HG02798 (cell line): Measurements from ENCODE around the gene ANTKMT.
A peak's percentile ranks its signal among the peaks of the same experiment; 100 is the strongest.

Source experiments
- ATAC-seq: cut with Tn5 transposase; IDR thresholded peaks from one replicate; pipeline ENCODE4 v1.9.1; 2021; ENCODE audit warnings: mild to moderate bottlenecking; ENCODE audit not compliant: unreplicated experiment, poor library complexity

Gene ANTKMT

DNA sequence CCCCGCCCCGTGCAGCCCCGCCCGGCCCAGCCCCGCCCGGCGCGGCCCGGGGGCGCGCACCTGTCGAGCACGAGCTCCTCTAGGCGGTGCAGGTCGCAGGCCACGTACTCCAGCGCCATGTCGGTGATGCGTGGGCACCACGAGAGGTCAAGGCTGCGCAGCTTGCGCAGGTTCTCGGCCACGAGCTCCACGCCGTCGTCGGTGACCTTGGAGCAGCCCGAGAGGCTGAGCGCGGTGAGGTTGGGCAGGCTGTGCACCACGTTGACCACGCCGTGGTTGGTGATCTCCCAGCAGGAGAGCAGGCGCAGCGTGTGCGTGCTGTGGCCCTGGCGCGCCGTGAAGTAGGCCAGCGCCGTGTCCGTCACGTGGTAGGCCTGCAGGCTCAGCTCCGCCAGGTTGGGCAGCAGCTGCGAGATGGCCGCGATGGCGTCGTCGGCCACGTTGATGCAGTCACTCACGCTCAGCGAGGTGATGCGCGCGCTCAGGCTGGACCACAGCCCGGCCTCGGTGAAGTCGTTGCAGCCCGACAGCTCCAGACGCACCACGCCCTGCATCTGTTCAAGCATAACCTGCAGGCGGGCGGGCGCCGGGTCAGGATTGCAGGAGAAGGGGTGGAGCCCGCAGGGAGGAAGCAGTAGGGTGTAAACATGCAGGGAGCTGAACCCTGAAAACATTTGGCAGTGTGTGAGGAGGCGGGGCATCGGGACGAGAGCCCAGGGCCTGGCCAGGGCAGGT lies 25.4 kb upstream of the ANTKMT start:
- ATAC-seq, result peak; percentile 65

DNA sequence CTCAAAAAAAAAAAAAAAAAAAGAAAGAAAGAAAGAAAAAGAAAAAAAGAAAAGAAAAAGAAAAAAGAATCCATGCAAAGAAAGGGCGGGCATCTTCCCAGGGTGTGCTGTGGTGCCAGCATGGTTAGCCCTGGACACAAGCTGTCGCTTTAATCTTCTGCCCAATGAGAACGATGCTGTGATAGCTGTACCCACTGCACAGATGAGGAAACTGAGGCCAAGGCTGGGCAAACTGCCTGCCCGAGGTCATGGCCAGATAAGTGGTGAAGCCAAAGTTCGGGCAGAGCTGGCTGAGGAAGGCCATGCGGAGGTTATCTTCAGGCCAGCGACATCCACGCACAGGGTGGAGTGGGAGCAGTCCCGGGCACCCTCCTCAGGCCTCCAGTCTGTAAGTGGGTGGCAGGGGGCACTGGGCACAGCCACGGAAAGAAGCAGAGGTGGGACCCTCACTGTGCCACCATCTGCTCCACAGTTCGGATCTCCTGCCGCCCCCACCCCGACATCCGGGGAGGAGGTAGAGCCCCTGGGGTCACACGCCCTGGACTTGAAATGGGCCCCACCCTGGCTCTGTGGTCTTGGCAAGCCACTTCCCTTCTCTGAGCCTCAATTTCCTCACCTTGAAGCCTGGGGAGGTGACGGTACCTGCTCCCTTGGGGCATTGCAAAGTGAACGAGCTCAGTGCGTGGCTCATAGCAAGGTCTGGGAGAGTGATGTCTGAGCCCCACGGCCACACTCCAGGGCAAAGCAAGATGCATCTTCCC lies 21.9 kb upstream of the ANTKMT start:
- no peak for ATAC-seq

DNA sequence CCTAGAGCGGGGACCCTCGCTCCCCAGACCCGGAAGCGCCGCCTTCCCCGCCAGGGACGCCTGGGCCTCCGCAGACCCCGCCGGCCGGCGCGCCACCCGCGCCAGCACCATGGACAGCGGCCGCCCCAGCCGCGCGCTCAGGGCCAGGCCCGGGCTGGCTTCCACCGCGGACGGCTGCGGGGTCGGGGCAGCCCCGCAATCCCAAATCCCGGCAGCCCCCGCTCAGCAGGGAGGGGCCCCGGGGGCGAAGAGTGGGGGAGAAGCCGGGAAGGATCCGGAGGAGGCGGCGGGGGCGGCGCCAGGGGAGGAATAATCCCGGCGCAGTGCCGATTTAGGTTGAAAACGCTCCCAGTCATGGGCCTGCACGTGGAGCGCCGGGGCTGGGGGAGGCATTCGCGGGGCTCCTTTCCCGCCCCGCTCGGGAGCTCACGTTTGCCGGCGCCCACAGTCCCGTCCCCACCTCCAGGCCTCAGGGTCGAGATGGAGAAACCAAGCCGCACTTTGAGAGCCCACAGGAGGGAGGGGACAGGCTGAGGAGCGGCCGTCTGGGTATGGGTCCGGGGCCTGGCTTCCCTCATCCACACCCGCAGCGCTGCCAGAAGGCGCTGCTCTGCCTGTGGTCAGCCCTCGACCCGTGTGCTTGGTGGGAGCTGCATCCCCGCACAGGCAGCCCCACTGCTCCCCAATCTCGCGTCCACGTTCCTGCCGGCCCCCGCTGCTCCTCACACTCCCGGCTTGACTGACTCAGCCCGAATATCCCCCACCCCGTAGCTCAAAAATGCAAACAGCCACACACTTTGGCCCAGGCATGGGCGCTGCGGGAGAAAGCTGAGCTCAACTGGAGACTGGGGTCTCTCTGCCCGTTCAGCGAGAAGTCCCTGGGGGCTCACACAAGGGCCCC lies 20.0 kb upstream of the ANTKMT start:
- ATAC-seq, result no peak

DNA sequence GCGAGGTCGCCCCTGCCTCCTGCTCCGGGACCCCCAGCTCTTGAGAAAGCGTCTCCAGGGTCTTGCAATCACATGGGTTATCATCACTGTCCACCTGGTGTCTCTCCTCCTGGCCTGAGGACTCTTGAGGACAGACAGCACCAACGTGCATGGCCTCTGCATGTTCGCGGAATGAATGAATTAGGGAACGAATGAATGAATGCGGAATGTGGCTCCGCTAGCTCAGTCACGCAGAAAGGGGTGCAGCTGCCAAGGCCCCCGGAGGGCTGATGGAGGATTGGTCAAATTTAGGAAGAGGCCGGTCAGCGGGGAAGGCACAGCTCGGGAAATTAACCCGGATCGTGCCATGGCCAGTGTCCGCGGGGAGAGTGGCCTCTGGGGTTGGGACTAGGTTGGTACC lies 18.6 kb upstream of the ANTKMT start:
- no peak for ATAC-seq

DNA sequence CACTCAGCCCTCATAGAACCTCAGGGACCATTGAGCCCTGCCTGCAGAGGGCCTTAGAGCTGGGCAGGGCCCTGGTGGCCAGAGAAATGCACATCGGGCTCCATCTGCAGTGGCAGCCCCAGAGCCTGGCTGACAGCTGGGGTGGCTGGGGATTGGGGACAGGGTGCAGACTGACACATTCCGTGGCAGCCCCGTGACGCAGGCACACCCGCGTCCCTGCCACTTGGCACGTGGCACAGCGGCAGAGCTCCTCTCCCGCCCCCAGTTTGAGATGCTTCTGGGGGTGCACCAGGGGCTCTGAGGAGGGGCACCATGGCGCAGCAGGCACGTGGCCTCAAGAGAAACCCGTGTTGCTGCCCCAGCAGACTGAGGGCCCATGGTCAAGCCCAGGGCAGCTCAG lies 17.5 kb upstream of the ANTKMT start:
- no peak for ATAC-seq

DNA sequence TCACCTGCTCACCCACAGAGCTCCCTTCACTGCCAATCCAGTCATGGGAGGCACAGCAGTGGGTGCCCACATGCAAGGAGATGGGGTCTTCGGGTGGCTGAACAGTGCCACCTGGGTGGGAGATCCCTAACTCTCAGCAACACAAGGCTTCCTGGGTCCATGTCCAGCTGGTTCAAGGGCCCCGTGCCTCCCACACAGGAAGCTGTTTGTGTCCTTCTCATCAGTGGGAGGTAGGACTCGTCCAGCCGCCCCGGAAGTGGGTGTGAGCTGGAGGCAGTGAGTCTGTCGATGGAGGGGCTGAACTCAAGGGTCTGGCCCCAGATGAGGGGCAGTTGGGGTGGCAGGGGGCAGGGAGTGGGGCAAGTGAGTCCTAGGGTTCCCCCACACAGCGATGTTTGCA lies 16.9 kb upstream of the ANTKMT start:
- no peak for ATAC-seq

DNA sequence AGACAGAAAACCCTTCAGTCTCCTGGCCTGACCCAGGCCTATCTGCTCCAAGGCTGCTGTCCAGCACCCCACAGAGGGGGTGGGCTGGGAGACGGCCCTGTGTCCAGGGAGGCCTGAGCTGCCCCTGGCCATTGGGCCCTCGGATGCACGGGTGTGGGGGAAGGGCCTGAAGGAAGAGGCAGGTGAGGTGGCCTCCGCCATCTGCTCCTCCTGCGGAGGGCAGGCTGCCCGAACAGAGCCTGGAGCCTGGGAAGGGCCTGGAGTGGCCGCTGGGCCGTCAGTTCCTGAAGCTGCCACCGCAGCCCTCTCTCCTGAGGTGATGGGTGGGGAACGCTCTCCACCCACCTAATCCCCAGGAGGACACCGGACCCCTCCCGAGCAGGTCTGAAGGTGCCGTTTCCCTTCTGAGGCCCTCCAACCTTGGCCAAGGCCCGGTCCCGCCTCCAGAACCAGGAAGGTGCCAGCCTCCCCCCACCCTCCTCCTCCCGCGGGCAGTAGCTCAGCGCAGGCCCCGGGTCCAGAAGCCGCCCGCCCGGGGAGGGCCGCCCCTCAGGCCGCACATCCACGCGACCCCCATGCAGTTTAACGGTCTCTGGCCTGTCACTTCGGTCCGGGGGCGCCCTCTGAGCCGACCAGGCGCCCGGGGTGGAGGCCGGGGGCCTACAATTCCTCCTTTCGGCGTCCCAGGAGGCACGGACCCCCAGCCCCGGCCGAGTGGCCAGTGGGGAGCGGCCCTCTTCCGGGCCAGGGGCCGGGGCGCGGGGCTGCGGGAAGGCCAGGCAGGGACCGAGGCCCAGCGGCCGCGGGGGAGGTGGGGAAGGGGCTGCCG lies 16.2 kb upstream of the ANTKMT start:
- no peak for ATAC-seq

DNA sequence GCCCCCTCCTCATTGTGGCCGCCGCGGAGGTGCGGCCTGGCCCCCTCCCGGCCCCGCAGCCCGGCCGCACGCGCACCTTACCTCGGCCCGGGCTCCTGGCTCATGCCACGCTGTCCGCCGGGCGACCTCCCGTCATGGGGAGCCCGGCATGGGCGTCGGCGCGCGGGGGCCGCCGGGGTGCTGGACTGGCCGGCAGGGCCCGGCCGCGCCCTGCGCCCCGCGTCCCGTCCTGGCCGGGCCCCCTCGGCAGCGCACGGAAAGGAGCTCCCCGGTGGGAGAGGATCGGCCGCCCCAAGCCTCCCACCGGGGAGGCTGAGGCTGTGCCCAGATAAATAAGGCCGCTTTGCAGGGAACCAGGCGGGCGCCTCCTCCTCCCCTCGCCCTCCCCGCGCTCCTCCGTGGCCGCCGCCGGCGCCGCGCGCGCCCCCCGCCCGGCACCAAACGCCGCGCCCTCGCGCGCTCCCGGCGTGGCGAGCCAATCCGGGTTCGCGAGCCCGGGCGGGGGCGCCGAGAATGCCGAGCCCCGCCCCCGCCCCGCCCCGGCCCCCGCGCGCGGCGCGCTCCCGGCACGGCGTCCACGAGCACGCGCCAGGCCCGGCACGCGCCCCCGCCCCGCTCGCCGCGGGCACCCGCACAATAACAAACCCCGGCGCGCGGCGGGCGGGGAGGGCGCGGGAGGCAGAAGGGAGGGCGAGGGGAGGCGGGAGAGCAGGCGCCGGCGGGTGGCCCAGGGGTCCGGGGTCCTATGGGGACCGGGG lies 15.3 kb upstream of the ANTKMT start, which contains the start of gene FBXL16:
FBXL16 (minus strand) TSS at position 371 of the 758 bp plus-strand sequence. CDS start 8,396 bp downstream, outside the sequence.
- no peak for ATAC-seq

DNA sequence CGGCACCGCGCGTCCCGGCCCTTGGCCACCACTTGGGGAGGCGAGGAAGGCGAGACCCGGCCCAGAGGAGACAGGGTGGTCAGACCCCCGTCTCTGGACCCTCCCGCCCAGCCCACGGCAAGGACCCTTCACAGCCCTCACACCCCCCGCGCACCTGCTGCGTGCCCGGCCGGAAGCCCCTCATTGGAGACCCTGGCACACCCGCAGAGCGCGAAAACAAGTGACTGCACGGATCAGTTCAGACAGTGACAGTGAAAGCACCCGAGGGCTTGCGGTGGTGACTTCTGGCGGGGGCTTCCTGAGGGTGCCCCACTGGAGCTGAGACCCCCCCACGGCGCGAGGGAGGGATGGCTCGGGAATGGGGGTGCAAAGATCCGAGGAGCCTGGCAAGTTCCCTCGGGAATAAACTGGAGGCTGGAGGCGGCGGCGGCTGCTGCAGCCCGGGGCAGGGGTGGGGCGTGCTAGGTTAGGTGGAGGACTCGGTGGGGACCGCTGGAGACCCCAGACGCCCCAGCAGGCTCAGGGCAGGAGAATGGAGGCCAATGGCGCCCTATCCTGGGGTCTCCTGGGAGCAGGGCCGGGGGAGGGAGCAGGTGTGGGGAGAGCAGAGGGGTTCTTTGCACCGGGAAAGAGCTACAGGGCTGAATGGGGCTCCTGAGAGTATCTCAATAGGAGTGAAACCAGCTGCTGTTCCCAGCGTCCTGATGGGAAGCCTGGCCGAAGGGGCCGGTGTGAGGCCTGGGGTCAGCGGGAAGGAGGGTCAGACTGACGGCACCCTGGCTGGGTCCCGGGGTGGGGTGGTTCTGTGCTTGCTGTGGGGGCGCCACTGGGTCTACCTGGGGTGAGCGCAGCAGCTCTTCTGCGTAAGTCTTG lies 14.5 kb upstream of the ANTKMT start:
- no peak for ATAC-seq

DNA sequence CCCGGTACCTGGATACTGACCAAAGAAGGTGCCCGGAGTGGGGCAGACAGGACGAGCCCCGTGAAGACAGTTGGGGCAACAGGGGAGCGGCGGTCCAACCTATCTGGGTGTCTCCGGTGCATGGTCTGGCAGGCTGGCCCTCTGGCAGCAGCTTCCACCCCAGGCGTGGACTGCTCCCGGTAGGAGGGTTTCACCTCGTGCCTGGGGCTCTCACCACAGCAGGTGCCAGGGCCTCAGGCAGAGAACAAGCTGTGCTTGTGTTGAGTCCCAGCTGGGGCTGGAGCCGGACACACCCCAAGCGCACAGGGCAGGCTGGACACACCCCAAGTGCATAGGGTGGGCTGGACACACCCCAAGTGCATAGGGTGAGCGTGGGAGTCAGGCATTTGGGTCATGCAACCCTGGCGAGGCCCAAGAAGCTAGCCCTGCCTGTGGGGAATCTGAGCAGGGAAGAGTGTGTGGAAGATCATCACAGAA lies 13.8 kb upstream of the ANTKMT start:
- no peak for ATAC-seq

DNA sequence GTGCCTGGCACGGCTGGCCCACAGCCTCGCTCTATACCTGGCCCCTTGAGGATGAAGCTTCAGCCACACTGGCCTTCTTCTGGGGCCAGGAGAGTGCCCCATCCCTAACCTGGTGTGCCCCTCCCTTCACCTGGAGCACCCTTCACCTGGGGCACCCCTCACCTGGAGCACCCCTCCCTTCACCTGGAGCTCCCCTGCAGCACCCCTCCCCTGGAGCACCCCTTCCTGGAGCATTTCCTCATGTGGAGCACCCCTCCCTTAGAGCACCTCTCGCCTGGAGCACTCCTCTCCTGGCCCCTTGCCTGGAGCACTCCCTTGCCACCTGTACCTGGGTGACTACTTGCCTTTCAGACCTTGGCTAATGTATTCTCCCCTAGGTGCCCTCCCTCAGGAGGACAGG lies 12.9 kb upstream of the ANTKMT start:
- no peak for ATAC-seq

DNA sequence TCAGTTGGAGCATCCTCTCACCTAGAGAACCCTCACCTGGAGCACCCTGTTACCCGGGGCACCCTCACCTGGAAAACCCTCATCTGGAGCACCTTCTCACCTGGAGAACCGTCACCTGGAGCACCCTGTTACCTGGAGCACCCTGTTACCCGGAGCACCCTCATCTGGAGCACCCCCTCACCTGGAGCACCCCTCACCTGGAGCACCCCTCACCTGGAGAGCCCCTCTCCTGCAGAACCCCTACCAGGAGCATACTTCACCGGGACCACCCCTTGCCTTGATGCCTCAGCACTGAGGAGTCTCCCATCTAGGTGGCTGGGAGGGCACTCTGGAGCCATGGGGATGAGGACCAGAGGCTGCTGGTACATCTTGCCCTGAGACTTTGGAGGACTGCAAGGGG lies 12.0 kb upstream of the ANTKMT start:
- ATAC-seq, result no peak

DNA sequence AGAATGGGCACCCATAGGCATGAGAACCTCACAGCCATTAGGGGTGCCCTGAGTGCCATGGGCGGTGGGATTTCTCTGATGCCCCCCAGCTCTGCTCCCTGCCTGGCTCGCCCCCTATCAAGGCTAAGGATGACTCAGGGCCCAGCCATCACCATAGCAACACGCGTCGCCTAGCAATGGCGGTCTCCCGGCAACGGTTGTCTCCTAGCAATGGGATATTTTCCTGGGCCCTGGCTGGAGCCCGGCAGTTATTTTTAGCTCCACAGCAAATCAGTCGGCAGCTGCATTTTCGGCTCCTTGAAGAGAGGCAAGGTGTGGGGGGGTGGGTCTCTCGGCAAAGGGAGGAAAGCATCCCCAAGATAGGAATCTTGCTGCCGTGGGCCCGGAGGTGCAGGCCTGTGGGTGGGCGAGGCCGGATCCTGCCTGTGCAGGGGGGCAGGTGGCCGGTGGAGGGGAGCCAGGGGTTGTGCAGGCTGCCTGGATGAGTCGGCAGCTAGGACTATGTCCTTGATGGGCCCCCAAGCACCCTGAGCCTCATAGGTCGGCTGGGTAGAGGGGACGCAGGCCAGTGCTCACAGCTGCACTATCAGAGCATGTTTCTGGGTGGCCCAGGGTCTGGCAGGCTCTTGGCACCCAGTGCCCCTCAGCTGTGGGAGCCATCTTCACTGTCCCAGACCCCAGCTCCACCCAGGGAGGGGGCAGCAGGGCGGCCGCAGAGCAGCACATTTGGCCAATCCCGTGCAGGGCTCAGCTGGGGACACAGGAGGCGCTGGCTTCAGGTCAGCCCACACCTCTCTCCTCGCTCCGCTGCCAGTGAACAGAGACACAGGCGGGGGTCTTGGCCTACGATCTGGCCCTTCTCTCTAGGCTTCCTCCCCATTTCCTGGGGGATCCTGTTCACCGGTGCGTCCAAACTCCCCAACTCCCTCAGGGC lies 11.1 kb upstream of the ANTKMT start:
- ATAC-seq, result no peak

DNA sequence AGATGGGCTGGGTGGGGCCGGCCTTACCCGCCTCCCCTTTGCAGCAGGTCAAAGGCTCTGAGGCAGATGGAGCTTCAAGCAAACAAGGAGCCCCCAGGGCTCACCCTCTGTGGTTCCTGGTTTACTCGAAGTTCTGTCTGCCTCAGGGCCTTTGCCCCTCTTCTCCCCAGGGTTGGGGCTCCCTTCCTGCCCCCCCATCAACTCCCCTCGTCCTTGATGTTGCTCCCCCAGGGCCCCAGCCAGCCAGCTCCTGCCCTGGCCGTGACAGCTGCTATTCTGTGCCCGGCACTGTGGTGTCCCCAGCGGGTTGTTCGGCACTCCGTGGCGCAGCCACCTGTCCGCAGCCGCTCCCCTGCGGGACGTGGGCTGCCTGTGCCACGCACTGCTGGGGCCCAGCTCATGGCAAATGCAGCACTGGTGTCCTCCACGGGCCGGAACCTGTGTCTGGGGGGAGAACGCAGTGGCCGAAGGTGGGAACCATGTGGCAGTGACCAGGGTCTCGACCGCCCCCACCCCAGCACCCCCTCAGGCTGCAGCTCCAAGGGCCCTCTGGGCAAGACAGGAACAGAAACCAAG lies 10.4 kb upstream of the ANTKMT start:
- no peak for ATAC-seq

DNA sequence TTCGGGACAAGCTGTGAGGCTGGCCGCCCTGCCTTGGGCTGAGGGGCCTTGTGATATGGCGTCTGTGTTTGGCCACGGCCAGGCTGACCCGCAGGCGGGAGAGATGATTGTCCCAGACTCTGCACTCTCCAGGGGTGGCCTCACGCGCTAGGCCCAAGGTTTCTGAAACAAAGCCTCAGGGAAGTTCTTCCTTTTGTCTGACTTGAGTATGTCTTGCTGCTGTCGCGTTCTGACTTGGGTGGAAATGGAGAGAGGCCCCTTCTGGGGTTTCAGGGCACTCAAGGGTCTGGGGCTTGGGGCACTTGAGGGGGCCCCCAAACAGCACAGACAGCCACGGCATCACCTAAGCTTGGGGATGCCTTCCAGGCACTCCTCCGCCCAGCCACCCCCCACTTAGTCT lies 9.9 kb upstream of the ANTKMT start:
- no peak for ATAC-seq

DNA sequence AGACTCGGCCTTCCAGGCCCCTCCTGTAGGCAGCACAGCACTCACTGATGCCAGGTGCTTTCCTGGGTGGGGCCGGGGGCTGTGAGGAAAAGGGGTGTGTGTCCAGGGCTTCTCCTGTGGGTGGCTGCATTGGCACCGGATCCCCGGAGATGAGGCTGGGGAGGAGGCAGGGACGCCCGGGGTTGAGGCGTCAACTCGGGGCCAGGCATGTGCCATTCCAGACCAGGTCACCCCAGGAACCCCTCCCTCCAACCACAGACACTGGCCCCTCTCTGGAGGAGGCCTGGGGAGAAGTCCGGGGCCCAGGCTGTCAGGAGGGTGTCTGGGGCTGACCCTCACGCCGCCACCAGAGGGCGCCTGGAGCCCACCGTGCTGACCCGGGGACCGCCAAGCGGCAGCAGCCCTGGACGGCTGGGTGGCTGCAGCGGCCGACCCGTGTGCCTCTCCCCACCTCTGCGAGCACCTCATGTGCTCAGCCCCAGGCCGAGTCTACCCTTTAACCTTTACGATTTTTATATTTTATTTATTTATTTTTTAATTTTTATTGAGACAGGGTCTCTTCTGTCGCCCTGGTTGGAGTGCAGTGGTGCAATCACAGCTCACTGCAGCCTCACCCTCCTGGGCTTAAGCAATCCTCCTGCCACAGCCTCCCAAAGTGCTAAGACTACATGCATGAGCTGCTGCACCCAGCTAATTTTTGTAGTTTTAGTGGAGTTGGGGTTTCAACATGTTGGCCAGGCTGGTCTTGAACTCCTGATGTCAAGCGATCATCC lies 9.2 kb upstream of the ANTKMT start:
- no peak for ATAC-seq
